HL-60 (cell line): Measurements from ENCODE around the gene MFN2.

Source experiments
- DNase-seq, 2 experiments: peaks; one replicate each; pipeline ENCODE4 v3.0.0-alpha.2; 2010 to 2020; ENCODE audit warnings: low read depth in 1 of 2, low spot score in 1 of 2
- H3K27ac ChIP-seq: fragments of 250-450 bp; sonication (Bioruptor Pico); replicated peaks from 2 replicates; pipeline ENCODE4 v1.5.1; 2020; ENCODE audit warnings: mild to moderate bottlenecking, moderate library complexity
- H3K27me3 ChIP-seq: fragments of 250-450 bp; sonication (Bioruptor Pico); 2 replicates; pipeline ENCODE4 v1.5.1; 2021; ENCODE audit warnings: mild to moderate bottlenecking, moderate library complexity; ENCODE audit not compliant: insufficient read depth, poor library complexity, severe bottlenecking
- H3K4me3 ChIP-seq: replicated peaks from 2 replicates; pipeline ENCODE4 v1.5.1; 2011; ENCODE audit warnings: mild to moderate bottlenecking, control low read depth, low read length; ENCODE audit not compliant: insufficient read depth
- CTCF ChIP-seq: IDR thresholded peaks from one replicate; pipeline ENCODE4 v1.5.1; 2011; ENCODE audit warnings: low read length, control low read depth, inconsistent platforms; ENCODE audit not compliant: insufficient read depth
- GABPA ChIP-seq: IDR thresholded peaks from 2 replicates; pipeline ENCODE4 v1.6.1; 2012; ENCODE audit warnings: low read depth
- POLR2AphosphoS5 ChIP-seq: IDR thresholded peaks from 2 replicates; pipeline ENCODE4 v1.6.1; 2012; ENCODE audit warnings: low read depth
- REST ChIP-seq: IDR thresholded peaks from 2 replicates; pipeline ENCODE4 v1.6.1; 2012; ENCODE audit warnings: low read depth; ENCODE audit not compliant: insufficient replicate concordance
- SPI1 ChIP-seq: IDR thresholded peaks from 2 replicates; pipeline ENCODE4 v1.6.1; 2012; ENCODE audit warnings: low read depth, mild to moderate bottlenecking, borderline replicate concordance

Gene MFN2

DNA sequence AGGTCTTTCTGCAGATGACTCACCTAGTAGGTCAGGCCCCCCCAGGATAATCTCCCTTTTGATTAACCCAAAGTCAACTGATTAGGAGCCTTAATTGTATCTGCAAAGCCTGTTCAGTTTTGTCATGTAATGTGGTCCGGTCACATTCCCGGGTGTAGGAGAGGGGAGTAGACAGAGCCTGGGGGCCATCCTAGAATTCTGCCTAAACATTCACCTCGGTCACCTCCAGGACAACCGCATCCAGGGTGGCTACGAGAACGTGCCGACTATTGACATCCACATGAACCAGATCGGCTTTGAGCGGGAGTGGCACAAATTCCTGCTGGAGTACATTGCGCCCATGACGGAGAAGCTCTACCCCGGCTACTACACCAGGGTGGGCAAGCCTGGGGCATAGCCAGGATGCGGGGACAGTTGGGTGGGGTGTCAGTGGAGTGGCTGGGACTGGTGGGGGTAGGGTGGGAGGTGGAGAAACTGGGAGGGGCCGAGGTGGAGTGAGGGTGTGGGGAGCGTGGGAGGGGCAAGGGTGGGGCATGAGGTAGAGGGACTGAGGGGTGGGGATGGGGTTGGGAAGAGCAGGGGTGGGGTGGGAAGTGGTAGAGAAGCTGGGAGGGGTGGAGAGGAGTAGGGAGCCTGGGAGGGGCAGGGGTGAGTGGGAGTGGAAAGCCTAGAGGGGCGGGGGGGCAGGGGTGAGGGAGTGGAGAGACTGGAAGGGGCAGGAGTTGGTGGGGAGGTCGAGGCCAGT, 9.6 kb upstream of the MFN2 start:
- TF ChIP-seq SPI1: no peak
- Histone ChIP-seq H3K4me3 (no peak overlapping the region), H3K27ac (no peak overlapping the region), H3K27me3 (no peaks in the 10 kb centered on the region)
- DNase-seq: no peak

DNA sequence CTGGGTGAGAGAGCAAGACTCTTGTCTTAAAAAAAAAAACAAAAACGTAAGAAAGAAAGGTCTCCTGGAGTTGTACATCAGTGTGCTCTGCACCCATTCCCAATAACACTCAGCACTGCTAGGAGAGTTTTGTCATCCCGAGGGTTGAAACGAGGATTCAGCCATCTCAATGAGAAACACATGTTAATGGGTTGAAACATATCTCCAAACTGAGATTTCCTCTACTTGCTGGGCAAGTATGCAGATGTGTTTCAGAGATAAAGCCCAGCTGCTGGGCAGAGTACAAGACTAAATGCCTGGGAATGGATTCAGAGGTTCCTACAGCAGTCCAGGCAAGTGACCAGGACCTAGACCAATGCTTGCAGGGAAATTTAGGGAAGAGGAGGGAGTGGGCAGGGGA, 2.6 kb upstream of the MFN2 start:
- DNase-seq: no peak
- Histone ChIP-seq H3K4me3 (no peak overlapping the region), H3K27ac (no peak overlapping the region), H3K27me3 (no peaks in the 10 kb centered on the region)
- TF ChIP-seq GABPA (no peak), SPI1 (no peak), REST (no peak), POLR2AphosphoS5 (no peak), CTCF (no peak)

- Histone ChIP-seq H3K27me3 (no peaks in the 10 kb centered on the region), H3K27ac (no peak overlapping the region), H3K4me3 (no peak overlapping the region)
- peak in 1 of 2 experiments; percentile 15 for DNase-seq
- TF ChIP-seq REST (no peak), CTCF (no peak), GABPA (no peak), SPI1 (peak; percentile 91), POLR2AphosphoS5 (no peak)
These were observed 1.9 kb upstream of the MFN2 start for GRCh38 chr1:11978301-11978700.

DNA sequence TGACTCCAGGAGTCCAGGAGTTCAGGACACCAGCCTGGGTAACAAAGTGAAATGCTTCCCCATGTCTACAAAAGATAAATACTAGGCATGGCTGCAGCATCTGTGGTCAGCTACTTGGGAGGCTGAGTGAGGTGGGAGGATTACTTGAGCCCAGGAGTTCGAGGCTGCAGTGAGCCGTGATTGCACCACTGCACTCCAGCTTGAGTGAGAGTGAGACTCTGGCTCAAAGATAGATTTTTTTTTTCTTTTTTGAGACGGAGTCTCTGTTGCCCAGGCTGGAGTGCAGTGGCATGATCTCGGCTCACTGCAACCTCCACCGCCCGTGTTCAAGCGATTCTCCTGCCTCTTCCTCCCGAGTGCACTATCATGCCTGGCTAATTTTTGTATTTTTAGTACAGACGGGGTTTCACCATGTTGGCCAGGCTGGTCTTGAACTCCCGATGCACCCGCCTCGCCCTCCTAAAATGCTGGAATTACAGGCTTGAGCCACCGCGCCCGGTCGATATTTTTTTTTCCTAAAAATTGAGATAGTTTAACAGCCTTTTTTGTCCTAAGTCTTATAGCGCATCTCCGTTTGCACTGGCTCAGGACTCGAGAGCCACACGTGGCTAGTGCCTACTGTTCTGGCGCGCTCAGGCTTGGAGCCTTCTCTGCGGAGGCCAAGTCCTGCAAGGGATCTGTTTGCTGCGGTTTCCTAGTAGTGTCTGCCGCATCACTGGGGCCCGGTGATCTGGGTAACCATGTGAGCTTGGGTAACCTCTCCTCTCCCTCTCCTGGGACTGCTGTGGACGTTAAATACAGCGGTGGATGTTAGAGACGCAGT, 1.0 kb upstream of the MFN2 start:
- H3K4me3 ChIP-seq: peak overlapping the region; percentile 95
- TF ChIP-seq CTCF (no peak), REST (no peak), GABPA (no peak), SPI1 (no peak), POLR2AphosphoS5 (no peak)
- no peak for DNase-seq
- H3K27ac ChIP-seq: no peak overlapping the region
- no peaks in the 10 kb centered on the region for H3K27me3 ChIP-seq
